Hepatic stellate cell (primary cell): ENCODE measurements around the gene CERS6.
"Not testable (repeated sequence)": the region's sequence is repeated elsewhere in the genome, so short reads cannot be mapped to it uniquely, and the experiment has no call there.

Experiments used
- DNase-seq: peaks from one replicate; pipeline ENCODE4 v3.0.0; 2011; ENCODE audit warnings: low spot score

Gene CERS6, protein sequence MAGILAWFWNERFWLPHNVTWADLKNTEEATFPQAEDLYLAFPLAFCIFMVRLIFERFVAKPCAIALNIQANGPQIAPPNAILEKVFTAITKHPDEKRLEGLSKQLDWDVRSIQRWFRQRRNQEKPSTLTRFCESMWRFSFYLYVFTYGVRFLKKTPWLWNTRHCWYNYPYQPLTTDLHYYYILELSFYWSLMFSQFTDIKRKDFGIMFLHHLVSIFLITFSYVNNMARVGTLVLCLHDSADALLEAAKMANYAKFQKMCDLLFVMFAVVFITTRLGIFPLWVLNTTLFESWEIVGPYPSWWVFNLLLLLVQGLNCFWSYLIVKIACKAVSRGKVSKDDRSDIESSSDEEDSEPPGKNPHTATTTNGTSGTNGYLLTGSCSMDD

DNA sequence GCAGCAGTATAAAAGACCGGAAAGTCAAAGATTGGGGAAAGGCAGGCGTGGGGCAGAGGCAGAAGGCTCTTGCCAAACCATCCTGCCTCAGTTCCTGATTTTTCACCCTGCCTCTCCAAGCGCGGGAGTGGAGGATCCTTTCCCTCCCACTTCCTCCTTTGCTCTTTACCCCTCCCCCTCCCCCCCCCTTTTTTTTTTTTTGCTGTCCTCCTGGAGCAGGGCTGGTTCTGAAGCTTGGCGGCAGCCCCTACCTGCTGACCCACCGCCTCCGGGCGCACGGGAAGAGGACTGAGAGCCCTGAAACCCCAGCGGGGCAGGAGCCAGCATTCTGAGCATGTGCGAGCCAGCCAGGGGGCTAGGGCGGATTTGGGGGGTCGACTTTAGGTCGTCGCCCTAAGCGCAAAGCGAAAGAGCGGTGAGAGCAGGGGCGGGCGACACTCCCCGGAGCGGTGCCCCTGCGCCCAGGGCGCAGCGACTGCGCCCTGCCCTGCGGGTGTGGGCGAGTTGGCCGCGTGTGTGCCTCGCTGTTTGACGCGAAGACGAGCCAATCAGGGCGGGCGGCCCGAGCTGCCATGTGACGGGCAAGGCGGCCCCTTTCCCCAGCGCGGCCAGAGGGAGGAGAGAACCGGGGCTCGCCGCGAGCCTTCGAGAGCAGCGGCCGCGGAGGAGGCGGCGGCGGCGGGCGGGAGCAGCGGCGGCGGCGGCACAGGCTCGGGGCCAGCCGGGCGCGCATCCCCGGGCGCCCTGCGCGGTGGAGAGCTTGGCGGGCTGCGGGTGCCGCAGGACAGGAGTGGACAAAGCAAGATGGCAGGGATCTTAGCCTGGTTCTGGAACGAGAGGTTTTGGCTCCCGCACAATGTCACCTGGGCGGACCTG lies at the start of gene CERS6:
Gene CERS6 (plus strand): TSS at position 628 of the 876 bp plus-strand sequence. CDS start 177 bp downstream, at position 805.
- peak; percentile 94 for DNase-seq

DNA sequence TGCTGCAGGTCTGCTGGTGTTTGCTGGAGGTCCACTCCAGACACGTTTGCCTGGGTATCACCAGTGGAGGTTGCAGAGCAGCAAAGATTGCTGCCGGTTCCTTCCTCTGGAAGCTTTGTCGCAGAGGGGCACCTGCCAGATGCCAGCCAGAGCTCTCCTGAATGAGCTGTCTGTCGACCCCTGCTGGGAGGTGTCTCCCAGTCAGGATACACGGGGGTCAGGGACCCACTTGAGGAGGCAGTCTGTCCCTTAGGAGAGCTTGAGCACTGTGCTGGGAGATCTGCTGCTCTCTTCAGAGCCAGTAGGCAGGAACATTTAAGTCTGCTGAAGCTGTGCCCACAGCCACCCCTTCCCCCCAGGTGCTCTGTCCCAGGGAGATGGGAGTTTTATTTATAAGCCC lies 43.8 kb upstream of the CERS6 start:
- not testable (repeated sequence) for DNase-seq

DNA sequence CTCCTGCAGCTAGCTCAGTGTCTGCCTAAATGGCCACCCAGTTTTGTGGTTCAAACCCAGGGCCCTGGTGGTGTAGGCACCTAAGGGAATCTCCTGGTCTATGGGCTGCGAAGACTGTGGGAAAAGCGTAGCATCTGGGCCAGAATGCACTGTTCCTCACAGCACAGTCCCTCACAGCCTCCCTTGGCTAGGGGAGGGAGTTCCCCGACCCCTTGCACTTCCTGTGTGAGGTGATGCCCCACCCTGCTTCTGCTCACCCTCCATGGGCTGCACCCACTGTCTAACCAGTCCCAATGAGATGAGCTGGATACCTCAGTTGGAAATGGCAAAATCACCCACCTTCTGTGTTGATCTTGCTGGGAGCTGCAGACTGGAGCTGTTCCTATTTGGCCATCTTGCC lies 43.0 kb upstream of the CERS6 start:
- not testable (repeated sequence) for DNase-seq

DNA sequence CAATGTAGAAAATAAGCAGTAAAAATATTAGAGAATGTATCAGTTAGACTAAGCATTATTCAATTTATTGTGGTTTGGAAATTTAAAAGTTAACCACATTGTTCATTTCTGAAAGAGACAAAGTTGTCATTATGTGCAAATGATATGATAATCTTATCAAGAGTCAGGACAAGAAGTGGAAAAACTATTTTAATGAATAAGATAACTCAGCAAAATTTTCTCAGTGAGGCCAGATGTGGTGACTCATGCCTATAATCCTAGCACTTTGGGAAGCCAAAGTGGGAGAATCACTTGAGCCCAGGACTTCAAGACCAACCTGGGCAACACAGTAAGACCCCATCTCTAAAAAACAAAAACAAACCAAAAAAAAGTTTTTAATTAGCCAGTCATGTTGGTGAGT lies 39.5 kb upstream of the CERS6 start:
- no peak for DNase-seq

DNA sequence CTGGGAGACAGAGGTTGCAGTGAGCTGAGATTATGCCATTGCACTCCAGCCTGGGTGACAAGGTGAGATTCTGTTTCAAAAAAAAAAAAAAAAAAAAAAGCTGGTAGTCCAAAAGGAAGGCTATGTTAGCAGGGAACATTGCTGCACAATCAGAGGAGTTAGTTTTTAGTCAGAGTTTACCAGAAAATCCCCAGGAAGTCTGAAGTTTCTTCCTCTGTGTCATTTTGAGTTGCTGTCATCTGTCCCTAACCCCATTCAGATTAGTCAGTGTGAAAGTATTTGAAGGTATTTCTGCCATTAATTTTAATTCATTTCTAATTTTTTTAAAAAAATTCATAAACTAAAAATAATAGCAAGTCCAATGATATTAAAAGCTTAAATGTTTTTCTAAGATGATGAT lies 33.5 kb upstream of the CERS6 start:
- DNase-seq = no peak

DNA sequence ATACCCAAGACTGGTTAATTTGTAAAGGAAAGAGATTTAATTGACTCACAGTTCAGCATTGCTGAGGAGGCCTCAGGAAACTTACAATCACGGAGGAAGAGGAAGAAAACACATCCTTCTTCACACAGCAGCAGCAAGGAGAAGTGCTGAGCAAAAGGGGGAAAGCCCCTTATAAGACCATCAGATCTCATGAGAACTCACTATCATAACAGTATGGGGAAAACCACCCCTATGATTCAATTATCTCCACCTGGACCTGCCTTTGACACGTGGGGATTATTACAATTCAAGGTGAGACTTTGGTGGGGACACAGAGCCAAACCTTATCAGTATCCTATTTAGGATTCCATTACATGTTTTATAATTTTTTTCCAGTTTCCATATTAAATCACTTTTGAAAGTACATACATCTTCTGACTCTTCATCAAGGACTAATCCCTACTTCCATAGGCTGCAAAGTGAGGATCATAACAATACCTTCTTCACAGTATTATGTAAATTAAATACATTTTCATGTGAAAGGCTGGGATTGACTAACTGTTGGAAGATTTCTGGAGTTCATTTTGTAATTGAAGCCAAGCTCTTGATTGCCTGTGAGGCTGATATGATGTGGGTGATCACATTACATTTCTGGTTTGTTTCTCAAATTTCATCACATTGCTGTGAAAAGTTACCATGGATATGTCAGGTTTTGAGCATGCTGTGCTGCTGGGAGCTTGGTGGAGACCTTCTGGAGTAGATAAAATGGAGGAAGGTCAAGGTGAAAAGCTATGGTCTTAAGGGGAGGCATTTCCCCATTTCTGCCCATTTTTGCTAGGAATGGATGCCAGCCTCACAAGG lies 31.7 kb upstream of the CERS6 start:
- no peak for DNase-seq

DNA sequence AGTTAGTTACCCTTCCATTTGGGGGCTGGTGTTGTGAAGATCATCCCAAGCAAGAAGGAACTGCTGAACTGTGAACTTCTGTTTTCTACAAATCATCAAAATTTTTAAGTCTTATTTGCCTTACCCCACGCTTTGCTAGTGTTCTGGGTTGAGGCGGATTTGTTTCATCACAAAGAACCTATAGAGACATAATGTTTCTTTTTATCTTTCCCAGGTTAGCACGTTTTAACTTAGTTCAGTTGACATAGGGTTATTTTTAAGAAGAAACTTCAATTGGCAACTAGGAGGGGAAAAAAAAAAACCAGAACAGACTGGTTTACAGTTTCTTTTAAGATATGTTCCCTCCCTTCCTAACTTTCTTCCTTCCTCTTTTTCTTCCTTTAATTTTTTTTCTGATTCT lies 31.1 kb upstream of the CERS6 start:
- no peak for DNase-seq

DNA sequence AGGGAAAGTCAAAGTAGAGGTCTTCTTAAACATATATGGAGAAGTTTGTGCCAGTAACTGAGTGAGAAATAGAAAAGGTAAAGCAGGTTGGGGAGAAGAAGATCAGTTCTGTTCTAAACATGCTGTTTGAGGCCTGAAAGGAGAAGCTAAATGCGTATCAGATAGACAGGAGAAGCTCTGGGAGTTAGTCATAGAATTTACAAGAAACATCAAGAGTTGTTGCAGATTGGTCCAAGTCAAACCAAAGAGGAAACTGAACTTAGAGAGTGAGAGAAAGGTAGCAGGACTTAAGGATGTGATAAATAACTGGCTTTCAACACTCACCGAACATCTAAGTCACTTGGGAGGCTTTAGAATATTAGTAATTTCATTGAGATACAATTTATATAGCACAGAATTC lies 29.2 kb upstream of the CERS6 start:
- no peak for DNase-seq

DNA sequence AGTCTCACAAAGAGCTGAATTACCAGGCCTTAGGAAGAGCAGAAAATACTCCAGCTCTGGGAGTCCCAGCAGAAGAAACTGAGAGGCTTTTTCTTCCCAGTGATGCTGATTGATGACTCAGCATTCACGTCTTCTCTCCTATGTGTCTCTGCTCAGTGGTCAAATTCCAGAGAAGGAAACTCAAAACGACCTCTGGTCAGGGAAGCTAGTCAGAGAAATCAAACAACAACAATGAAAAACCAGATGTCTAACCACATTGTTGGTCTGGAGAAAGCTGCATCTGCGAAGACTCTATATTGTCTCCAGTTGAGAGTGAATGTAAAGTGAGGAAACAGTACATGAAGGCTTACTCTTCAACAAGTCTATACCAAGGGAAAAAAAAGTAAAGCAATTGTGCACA lies 28.6 kb upstream of the CERS6 start:
- DNase-seq = peak; percentile 10

DNA sequence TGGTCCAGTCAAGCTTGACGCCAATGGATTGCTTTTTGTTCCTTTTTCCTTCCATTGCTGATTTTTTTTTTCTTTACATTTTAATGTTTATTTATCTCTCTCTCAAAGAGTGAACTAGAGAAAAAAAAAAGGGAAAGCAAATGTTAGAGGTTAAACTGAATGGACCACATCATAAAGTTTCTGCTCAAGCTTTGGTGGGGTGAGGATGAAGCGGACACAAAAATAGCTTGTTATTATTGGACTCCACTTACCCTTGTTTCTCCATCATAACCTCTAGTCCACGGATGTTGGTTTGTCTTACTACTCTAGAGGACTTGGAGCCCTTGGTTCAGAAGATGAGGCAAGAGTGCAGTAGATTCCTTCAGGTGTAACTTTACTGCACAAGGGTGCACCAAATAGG lies 27.6 kb upstream of the CERS6 start:
- no peak for DNase-seq

DNA sequence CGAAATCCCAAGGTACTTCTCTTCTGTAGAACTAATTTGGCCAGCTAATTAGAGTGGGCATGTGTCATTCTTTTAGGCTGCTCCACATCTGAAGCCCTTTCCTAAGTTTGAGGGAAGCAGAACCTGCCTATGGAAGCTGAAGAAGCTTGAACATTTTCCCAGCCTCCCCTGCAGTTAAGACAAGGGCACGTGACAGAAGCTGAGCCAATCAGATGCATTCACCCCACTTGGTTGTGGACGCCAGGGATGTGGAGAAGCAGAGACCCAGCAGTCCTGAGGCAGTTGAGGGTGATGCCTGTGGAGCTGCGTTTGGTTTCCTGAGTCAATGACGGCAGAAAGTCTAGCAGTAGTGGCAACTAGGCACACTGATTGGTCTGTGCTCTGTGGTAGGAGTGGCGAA lies 26.1 kb upstream of the CERS6 start:
- no peak for DNase-seq

DNA sequence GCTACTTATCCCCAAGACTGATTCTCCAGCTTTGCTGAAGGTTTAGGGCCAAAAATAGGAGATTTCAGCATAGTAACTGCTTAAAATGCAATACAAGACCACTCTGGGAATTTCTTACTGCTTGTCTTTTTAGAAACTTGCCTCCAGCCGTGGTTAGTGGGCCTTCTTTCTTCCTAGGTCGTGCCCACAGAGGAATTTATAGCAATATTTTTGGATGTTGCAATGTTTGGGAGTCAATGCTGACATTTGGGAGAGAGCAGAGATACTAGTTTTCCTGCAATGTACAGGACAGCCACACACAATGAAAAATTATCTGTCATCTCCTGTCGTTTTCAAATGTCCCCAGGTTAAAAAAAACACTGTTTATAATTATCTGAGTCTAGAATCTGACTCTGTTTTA lies 25.6 kb upstream of the CERS6 start:
- DNase-seq = no peak

DNA sequence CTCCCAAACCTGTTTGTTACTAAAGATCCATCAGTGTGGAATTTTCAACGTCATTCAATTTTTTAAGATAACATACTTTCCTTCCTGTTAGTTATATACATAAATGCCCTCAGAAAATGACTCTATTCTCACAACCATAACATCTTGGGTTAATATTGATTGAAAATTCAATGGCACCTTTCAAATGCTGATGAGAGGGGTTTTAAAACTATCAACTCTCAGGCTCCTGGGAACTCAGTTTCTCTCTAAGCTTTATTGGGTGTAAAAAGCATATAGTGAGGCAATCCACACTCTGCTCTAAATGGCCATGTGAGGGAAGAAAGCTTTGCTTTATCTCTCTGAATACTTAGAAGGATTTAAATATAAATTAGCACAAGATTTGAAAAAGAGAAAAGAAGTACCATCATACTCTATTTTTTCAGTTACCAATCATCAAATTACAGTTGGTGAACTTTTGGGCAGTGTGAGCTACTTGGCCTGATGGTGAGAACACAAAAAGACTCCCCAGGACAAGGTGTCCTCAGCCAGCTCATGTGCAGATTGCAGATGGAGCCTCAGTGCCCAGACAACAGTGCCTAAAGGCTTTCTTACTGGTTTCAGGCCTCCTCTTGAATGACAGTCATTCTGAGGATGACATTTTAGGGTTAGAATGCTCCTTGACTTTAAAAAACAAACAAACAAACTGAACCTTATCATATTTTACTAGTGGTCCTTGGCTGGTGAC lies 24.6 kb upstream of the CERS6 start:
- DNase-seq = no peak

DNA sequence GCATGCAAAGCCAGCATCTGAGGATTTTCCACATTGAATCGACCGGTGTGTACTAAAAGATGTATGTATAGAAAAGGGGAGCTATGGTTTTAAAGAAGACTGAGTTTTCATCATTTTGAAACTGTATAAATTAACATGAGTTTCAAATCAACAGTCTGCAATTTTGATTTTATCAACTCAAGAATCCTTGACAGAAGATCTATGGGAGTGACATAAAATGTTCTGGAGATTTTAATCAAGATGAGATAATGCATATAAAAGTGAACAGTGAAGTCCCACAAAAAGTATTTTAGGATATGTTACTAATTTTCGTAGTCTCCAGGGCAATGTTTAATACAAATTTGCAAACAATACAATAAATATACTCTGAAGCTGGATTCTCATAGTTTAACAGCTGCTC lies 24.0 kb upstream of the CERS6 start:
- DNase-seq = no peak

DNA sequence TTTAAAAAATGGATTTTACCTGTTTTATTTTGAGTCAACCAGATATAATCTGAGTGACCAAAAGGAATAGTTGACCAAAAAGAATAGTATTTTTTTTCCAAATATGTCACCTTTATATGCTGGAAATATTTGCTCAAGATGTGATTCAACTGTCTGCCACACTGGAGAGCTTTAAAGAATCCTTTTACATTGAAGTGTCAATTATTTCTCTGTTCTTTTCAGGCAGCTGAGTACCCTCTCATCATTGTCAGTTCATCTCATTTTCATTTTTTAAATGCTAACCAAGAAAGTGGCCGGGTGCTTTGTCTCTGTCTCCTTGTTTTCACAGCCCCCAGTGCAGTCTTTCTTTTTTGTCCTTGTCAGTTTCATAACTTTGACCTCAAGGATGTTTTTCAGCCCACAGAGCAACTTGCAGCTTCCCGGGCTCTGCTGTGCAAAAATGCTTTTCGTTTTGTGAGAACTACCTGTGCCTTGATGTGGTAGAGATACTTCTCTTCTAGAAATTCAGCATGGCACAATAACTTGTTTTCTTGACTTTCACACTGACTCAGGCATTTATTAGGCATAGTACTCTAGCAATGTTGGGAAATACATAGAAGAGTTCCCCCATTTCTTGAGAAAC lies 23.4 kb upstream of the CERS6 start:
- DNase-seq = no peak

DNA sequence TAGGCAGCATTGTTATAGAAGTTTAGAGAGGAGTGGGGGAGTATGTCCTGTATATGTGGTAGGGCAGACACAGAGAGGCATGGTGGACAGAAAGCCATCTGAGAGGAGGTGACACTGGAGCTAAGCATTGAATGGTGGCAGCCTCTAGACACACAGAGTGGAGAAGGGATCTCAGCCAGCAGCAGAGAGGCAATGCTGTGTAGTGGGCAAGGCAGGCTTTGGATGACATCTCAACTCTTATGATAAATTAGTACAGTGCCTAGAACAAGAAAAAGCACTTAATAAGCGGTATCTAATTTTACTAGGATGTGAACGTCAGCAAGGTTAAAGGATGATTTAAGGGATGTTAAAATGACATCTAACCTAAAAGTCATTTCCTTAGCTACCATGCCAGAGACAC lies 22.5 kb upstream of the CERS6 start:
- no peak for DNase-seq

DNA sequence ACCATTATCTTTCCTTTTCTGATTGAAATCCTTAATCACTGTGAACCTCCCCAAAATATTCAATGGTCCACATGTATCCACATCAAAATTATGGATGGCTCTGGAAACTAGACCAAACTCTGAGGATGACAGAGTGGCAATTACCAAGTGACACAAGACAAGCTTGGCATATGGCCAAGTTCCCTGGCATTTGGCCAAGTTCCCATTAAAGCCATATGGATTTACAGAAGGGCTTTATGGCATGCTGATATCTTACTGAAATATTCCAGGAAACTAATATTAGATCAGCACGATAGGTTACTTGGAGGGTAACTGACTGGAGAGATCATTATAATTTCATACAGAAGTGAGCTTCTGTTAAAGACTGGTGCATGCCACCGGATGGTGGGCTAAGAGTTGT lies 21.9 kb upstream of the CERS6 start:
- no peak for DNase-seq

DNA sequence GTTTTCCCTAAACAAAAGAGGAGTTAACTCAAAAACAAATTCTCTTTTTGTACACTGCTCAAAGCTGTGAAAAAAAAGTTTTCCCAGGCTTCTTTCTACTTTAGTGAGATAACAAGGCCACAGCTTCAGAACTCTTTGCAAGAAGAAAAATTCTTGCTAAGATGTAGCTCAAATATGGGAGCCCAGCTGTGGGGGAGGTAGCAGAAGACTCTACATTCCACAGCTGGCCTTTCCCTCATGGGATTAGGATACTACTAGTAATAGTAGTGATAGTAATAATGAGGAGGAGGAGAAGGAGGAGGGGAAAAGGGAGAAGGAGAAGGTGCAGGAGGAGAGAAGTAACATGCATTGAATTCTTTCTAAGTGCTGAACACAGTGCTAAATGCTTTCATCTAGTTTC lies 19.2 kb upstream of the CERS6 start:
- no peak for DNase-seq

DNA sequence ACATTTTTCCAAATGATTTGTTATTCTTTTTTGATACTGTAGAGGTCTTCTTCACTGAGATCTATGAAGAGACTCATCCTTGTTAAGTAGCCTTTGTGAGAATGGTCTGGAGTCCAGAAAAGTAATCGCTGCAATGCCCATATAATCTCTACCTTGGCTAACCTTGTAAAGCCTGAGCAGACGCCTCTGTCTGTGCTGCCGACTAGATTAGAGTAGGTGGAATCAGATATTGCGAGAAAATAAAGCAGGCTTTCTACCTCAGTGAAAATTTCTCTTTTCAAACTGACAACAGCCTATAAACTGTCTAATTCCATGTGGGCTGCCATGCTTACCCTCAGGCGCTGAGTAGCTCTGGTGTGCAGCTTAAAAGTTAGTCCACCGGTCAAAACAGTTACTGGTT lies 17.5 kb upstream of the CERS6 start:
- DNase-seq = no peak

DNA sequence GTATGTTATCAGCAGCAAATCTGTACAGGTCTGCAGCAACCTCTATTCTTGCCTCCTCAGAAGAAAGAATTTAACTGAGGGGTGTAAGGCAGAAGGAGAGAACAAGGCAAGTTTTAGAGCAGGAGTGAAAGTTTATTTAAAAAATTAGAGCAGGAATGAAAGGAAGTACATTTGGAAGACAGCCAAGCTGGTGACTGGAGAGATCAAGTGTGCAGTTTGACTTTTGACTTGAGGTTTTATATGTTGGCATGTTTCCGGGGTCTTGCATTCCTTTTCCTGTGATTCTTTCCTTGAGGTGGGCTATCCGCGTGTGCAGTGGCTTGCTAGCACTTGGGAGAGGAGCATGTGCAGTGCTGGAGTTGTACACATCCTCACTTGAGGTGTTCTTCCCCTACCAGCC lies 16.5 kb upstream of the CERS6 start:
- no peak for DNase-seq

DNA sequence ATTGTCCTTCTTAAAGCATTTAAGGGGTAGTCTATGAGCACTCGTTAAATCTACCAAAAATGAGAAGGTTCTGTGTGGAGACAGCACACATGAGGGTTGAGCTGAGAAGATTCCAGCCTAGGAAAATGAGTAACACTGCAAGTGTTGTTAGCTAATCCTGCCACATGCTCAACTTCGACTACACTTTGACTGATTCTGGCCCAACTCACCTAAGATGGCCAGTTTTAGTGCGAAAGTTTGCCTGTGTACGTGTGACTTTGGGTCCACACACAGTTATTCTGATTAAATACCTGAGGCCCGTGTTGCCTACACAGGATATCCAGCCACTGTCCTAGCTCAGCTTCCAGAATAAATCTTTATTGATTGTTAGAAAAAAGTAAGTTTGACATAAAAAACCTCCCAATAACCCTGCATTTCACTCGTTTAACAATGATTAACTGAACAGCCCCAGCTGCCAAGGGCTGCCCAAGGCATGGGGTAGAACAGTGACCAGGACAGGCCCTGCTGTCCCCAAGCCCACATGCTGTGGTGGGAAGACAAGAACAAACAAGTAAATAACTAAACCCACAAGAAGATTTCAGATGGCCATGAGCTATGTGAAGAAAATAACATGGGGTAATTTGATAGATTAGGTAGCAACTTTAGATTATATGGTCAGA lies 14.7 kb upstream of the CERS6 start:
- DNase-seq = no peak
